GM12878 (cell line): Measurements from ENCODE around the gene SYT8. TPM values are rescaled to one million over a fixed set of nuclear protein-coding genes. Genes with fewer than 3 reads are reported as not detected.

Experiments used
- ATAC-seq: fragments of 200-7000 bp; cut with Tn5 transposase; 3 replicates; pipeline ENCODE4 v1.9.1; 2020; ENCODE audit warnings: mild to moderate bottlenecking, moderate library complexity
- BruUV-seq: library from RNA; stranded (reverse); fragments of 400-500 nt; replicated peaks from 2 replicates; lab custom pipeline; 2021; lab: Mats Ljungman, UMichigan
- CTCF ChIA-PET: fragments of 300-600 bp; sonication (Branson Sonifier 250); formaldehyde crosslinking; extraction: SDS; loops from one replicate; lab custom pipeline; 2021; ENCODE audit warnings: inconsistent platforms; lab: Yijun Ruan, JAX
- POLR2A ChIA-PET: fragments of 350-600 bp; formaldehyde crosslinking; extraction: SDS; loops from one replicate; lab custom pipeline; 2021; ENCODE audit warnings: inconsistent platforms; lab: Charles Lee
- RAD21 ChIA-PET: fragments of 300-600 bp; sonication (Branson Sonifier 250); formaldehyde crosslinking; loops from one replicate; lab custom pipeline; 2023; ENCODE audit warnings: antibody characterized with exemption; ENCODE audit not compliant: unreplicated experiment; lab: Charles Lee
- SMC1A ChIA-PET: fragments of 300-600 bp; sonication (Branson Sonifier 250); formaldehyde crosslinking; loops from one replicate; lab custom pipeline; 2023; ENCODE audit not compliant: unreplicated experiment, uncharacterized antibody; lab: Charles Lee
- DNase-seq: peaks from one replicate; pipeline ENCODE4 v3.0.0-alpha.2; 2011; ENCODE audit warnings: low read depth, low spot score
- FAIRE-seq: peaks from 3 replicates; lab custom pipeline; 2011; peaks lifted over from hg19 to GRCh38; lab: Jason Lieb, UNC
- H2AFZ ChIP-seq: 2 replicates; pipeline ENCODE4 v1.6.0; 2011; ENCODE audit warnings: low read depth, low read length, control low read depth; ENCODE audit not compliant: control insufficient read depth
- H3K27ac ChIP-seq: 2 replicates; pipeline ENCODE4 v1.5.1; 2011; ENCODE audit warnings: control low read depth; ENCODE audit not compliant: control insufficient read depth, insufficient read depth
- H3K27me3 ChIP-seq, 2 experiments: replicated peaks in 1 of 2; 2 replicates each; pipeline versions ENCODE4 v1.6.0 to v1.6.1; 2011; ENCODE audit warnings: low read length in 1 of 2; ENCODE audit not compliant: control insufficient read depth in 2 of 2, insufficient read depth in 2 of 2
- H3K36me3 ChIP-seq, 2 experiments: 2 replicates each; pipeline ENCODE4 v1.5.1; 2011; ENCODE audit warnings: low read length in 1 of 2; ENCODE audit not compliant: control insufficient read depth in 2 of 2, insufficient read depth in 2 of 2
- H3K4me1 ChIP-seq: 2 replicates; pipeline ENCODE4 v1.6.1; 2011; ENCODE audit warnings: mild to moderate bottlenecking, low read length, moderate library complexity, mixed read lengths; ENCODE audit not compliant: control insufficient read depth, insufficient read depth
- H3K4me2 ChIP-seq: 2 replicates; pipeline ENCODE4 v1.6.0; 2011; ENCODE audit warnings: control low read depth; ENCODE audit not compliant: control insufficient read depth, insufficient read depth
- H3K4me3 ChIP-seq: fragments of 200-600 bp; sonication (generic); 2 replicates; pipeline ENCODE4 v1.5.1; 2016
- H3K79me2 ChIP-seq: 2 replicates; pipeline ENCODE4 v1.6.0; 2011; ENCODE audit warnings: low read length; ENCODE audit not compliant: control insufficient read depth, insufficient read depth
- H3K9ac ChIP-seq: 2 replicates; pipeline ENCODE4 v1.8.0; 2011; ENCODE audit warnings: low read length, control low read depth, mixed read lengths; ENCODE audit not compliant: control insufficient read depth, insufficient read depth
- H3K9me3 ChIP-seq: replicated peaks from 3 replicates; pipeline ENCODE4 v1.5.1; 2011; ENCODE audit warnings: mild to moderate bottlenecking, low read length; ENCODE audit not compliant: control insufficient read depth, insufficient read depth
- H4K20me1 ChIP-seq: 2 replicates; pipeline ENCODE4 v1.6.0; 2011; ENCODE audit not compliant: control insufficient read depth, insufficient read depth
- CBX3 ChIP-seq: fragments of 200-600 bp; sonication (generic); IDR thresholded peaks from 2 replicates; pipeline ENCODE4 v1.6.1; 2016; ENCODE audit warnings: low read depth, borderline replicate concordance
- FOXK2 ChIP-seq: fragments of 450-650 bp; IDR thresholded peaks from 2 replicates; pipeline ENCODE4 v1.6.1; 2017; ENCODE audit warnings: mild to moderate bottlenecking, moderate library complexity
- LARP7 ChIP-seq: fragments of 450-650 bp; IDR thresholded peaks from 2 replicates; pipeline ENCODE4 v1.6.1; 2017; ENCODE audit warnings: mild to moderate bottlenecking
- MYC ChIP-seq: IDR thresholded peaks from 2 replicates; pipeline ENCODE4 v1.6.1; 2011; ENCODE audit warnings: mild to moderate bottlenecking, low read length, moderate library complexity, inconsistent platforms; ENCODE audit not compliant: insufficient read depth, insufficient replicate concordance, insufficient read length, severe bottlenecking
- NR2C2 ChIP-seq: IDR thresholded peaks from 2 replicates; pipeline ENCODE4 v1.6.1; 2011; ENCODE audit warnings: borderline replicate concordance, low read depth; ENCODE audit not compliant: control insufficient read depth, insufficient read length
- PAX5 ChIP-seq: IDR thresholded peaks from 2 replicates; pipeline ENCODE4 v1.6.1; 2011; ENCODE audit warnings: low read depth, low read length, borderline replicate concordance
- POLR2A ChIP-seq: IDR thresholded peaks from 2 replicates; pipeline ENCODE4 v1.6.1; 2011; ENCODE audit warnings: low read depth, mild to moderate bottlenecking, low read length
- SUPT20H ChIP-seq: IDR thresholded peaks from 2 replicates; pipeline ENCODE4 v1.6.1; 2011; ENCODE audit warnings: low read depth, mild to moderate bottlenecking, low read length, moderate library complexity, borderline replicate concordance; ENCODE audit not compliant: control insufficient read depth
- WGBS: methylation state at CpG from one replicate; pipeline ENCODE4 v1.1.6; 2016; ENCODE audit warnings: low lambda C conversion rate; ENCODE audit not compliant: insufficient replicate concordance, insufficient coverage; ENCODE audit errors: missing lambda C conversion rate; 5-methylcytosine and 5-hydroxymethylcytosine counted together
- in situ Hi-C: fragments of 300-500 bp; cut with MboI; formaldehyde crosslinking; loops from 9 replicates; pipeline ENCODE4 v1.14.3; 2018; ENCODE audit warnings: mixed read lengths
- intact Hi-C: fragments of 100-400 bp; cut with micrococcal nuclease; formaldehyde crosslinking; loops from one replicate; pipeline ENCODE4 v1.14.2; 2022; ENCODE audit not compliant: unreplicated experiment
- polyA plus RNA-seq, 11 experiments: library from polyadenylated mRNA; depleted of rRNA in 4 of 11; unstranded in 6 of 11; stranded (reverse) in 5 of 11; fragments of >200 nt; fragmentation: Nextera tagmentation in 4 of 11; fragmentation: Illumina TruSeq in 1 of 11; extraction: Ambion mirVana in 4 of 11; extraction: Trizol in 1 of 11; gene quantifications; 1 replicate in 1 of 11; 2 replicates in 10 of 11; pipeline versions ENCODE4 v1.2.1 to v1.2.3, GENCODE V29; 2011 to 2016; ENCODE audit warnings: inconsistent platforms in 2 of 11, missing spikeins in 2 of 11, low read depth in 1 of 11
- total RNA-seq, 4 experiments: library from RNA; depleted of rRNA in 3 of 4; stranded (reverse); fragments of >200 nt in 3 of 4; fragmentation: Illumina TruSeq in 1 of 4; extraction: Trizol in 1 of 4; gene quantifications; 2 replicates each; pipeline versions ENCODE4 v1.2.1 to v1.2.3, GENCODE V29; 2013 to 2021

The SYT8 gene
- total and polyA plus RNA-seq, 10 of the 15 experiments (the other 5 are each of a cell fraction or from before 2014, with no cell fraction given) = 0.44 TPM; not detected in 9

DNA sequence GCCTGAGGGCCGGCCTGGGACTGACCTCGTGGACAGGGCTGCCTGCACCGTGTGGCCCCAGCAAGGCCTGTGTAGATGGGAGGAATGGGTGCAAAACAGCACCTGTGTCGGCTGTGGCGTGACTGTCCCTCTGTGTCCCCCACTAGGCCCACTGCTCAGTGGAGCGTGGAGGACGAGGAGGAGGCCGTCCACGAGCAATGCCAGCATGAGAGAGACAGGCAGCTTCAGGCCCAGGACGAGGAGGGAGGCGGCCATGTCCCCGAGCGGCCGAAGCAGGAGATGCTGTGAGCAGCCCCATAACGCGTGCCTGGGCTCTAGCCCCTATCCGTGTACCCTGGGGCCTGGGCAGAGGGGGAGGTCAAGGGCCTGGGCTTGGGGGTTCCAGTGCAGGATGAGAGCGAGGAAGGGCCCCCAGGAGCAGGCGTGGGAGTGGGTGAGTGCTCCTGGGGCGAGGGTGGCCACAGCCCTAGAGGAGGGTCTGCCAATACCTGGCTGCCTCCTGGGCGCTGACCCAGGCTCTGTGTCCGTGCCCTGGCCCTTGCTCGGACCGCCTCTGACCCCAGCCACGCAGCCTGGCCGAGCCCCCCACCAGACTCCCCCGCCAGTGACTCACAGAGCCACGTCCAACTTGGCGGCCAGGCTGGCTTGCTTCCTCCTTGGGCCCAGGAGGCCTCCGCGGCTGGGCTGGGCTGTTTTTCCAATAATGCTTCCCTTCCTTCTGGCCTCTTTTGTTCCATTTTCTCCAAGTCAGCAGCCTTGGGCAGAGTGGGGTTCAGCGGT is 45.3 kb downstream of the SYT8 start:
- Histone ChIP-seq H3K79me2 (no peaks in the 10 kb centered on the region; the same call in none of the 2 replicates), H3K27ac (no peak overlapping the region), H3K9ac (no peak overlapping the region), H3K4me1 (no peaks in the 10 kb centered on the region; the same call in 1 of the 2 replicates), H3K4me2 (no peak overlapping the region), H3K36me3 (peaks cover 16 to 38% of the 10 kb centered on the region in 2 experiments), H3K4me3 (no peak overlapping the region), H3K9me3 (no peaks in the 10 kb centered on the region), H4K20me1 (peaks cover 5% of the 10 kb centered on the region; the same call in 1 of the 2 replicates), H3K27me3 (no peaks in the 10 kb centered on the region), H2AFZ (no peak overlapping the region)
- CTCF ChIA-PET = no interaction called here
- no peak for ATAC-seq
- 79% methylated on average over 32 of the region's 32 CpGs for WGBS
- RAD21 ChIA-PET = no interaction called here
- DNase-seq = no peak
- POLR2A ChIA-PET = no interaction called here
- SMC1A ChIA-PET = no interaction called here
- TF ChIP-seq PAX5 = no peak
- no peak for TF ChIP-seq NR2C2
- no peak for TF ChIP-seq FOXK2
- TF ChIP-seq CBX3 = no peak
- no peak for TF ChIP-seq LARP7
- no peak for FAIRE-seq
- intact Hi-C loops = no loop called here
- in situ Hi-C loops = loop anchor here (5.0 kb wide), 1 partner anchor 37 kb away; the partner anchor contains the start of gene TNNT3
- no TSS peak for BruUV-seq

GRCh38 chr11:1880746-1881441 is 46.1 kb downstream of the SYT8 start:
- H3K4me1 ChIP-seq = no peaks in the 10 kb centered on the region; the same call in 1 of the 2 replicates
- FAIRE-seq = no peak
- WGBS = 71% methylated on average over 9 of the region's 9 CpGs
- no peak for ATAC-seq
- ChIA-PET RAD21 (interaction anchor here (2.0 kb wide), 1 partner anchor 42 kb away, joined by 8 read pairs; the partner anchor contains the start of gene TNNI2), POLR2A (no interaction called here), SMC1A (no interaction called here), CTCF (interaction anchor here (0.6 to 1.9 kb wide), 2 partner anchors 36 to 50 kb away, joined by 3 to 10 read pairs; no protein-coding TSS in a partner anchor)
- no peak overlapping the region for H2AFZ ChIP-seq
- no peak overlapping the region for H3K4me2 ChIP-seq
- no peak for DNase-seq
- H3K4me3 ChIP-seq = no peak overlapping the region
- H3K79me2 ChIP-seq = no peaks in the 10 kb centered on the region; the same call in none of the 2 replicates
- H4K20me1 ChIP-seq = peaks cover 5% of the 10 kb centered on the region; the same call in 1 of the 2 replicates
- H3K9ac ChIP-seq = no peak overlapping the region
- no TSS peak for BruUV-seq
- peaks cover 21 to 39% of the 10 kb centered on the region in 2 experiments for H3K36me3 ChIP-seq
- H3K27me3 ChIP-seq = no peaks in the 10 kb centered on the region
- intact Hi-C loops = no loop called here
- no peaks in the 10 kb centered on the region for H3K9me3 ChIP-seq
- H3K27ac ChIP-seq = no peak overlapping the region
- in situ Hi-C loops = loop anchor here (5.0 kb wide), 1 partner anchor 36 kb away; the partner anchor contains the start of gene TNNT3
- TF ChIP-seq SUPT20H = no peak
- TF ChIP-seq MYC = no peak
- TF ChIP-seq POLR2A = peak; percentile 47; the same call in 1 of the 2 replicates
- TF ChIP-seq, all 136 proteins: peak for 1
